Activated CD4-positive, alpha-beta T cell treated with anti-CD3 and anti-CD28 coated beads, Interleukin-2, amount 10 ng/mL, durations not matched to agents 7 days and 5 days (primary cell): ENCODE results near the gene TRIM33. TPM values are rescaled to one million over a fixed set of nuclear protein-coding genes. Genes with fewer than 3 reads are reported as not detected.
A peak's percentile ranks its signal among the peaks of the same experiment; 100 is the strongest.

Source experiments
- CTCF ChIA-PET: fragments of 350-600 bp; sonication (Branson Sonifier 250); formaldehyde crosslinking; loops from one replicate; lab custom pipeline; 2021; ENCODE audit warnings: antibody characterized with exemption; lab: Charles Lee
- POLR2A ChIA-PET: fragments of 350-600 bp; sonication (Branson Sonifier 250); formaldehyde crosslinking; loops from one replicate; lab custom pipeline; 2021; ENCODE audit warnings: antibody characterized with exemption; lab: Charles Lee
- DNase-seq: peaks from one replicate; pipeline ENCODE4 v3.0.0-alpha.2; 2020
- H3K27ac Mint-ChIP-seq: one replicate; pipeline ENCODE4 v1.8.0; 2021; ENCODE audit warnings: mild to moderate bottlenecking, moderate library complexity, mixed read lengths
- H3K27me3 Mint-ChIP-seq: one replicate; pipeline ENCODE4 v1.8.0; 2021; ENCODE audit warnings: mixed read lengths
- H3K36me3 Mint-ChIP-seq: one replicate; pipeline ENCODE4 v1.8.0; 2021; ENCODE audit warnings: low read depth, mixed read lengths
- H3K4me1 Mint-ChIP-seq: one replicate; pipeline ENCODE4 v1.8.0; 2021; ENCODE audit warnings: mixed read lengths
- H3K4me3 Mint-ChIP-seq: one replicate; pipeline ENCODE4 v1.8.0; 2021; ENCODE audit warnings: mild to moderate bottlenecking, moderate library complexity, mixed read lengths
- H3K9me3 Mint-ChIP-seq: one replicate; pipeline ENCODE4 v1.8.0; 2021; ENCODE audit warnings: mixed read lengths
- total RNA-seq, 2 experiments: library from RNA; stranded (reverse); gene quantifications; one replicate each; pipeline ENCODE4 v1.2.3, GENCODE V29; 2021

TRIM33 gene
- total RNA-seq: 10 to 100 TPM; 42.7 to 48.1 TPM

GRCh38 chr1:114511032-114511785 lies at the start of gene TRIM33:
TSS of gene TRIM33 (minus strand) at chr1:114511203. CDS start at chr1:114511076, 127 bp downstream.
- ChIA-PET CTCF (interaction anchor here (0.6 to 2.3 kb wide), 6 partner anchors 10 to 168 kb away, joined by 3 to 6 read pairs (median 3); no protein-coding TSS in a partner anchor), POLR2A (interaction anchor here (0.7 kb wide), 1 partner anchor 12 kb away, joined by 7 read pairs; no protein-coding TSS in a partner anchor)
- Mint-ChIP-seq H3K36me3 (peaks cover 28% of the 10 kb centered on the region), H3K27me3 (no peaks in the 10 kb centered on the region), H3K4me3 (peak within 1 kb of the TSS; percentile 97), H3K4me1 (peaks cover 45% of the 10 kb centered on the region), H3K27ac (peak within 1 kb of the TSS; percentile 99), H3K9me3 (no peaks in the 10 kb centered on the region)
- peak; percentile 90 for DNase-seq

DNA sequence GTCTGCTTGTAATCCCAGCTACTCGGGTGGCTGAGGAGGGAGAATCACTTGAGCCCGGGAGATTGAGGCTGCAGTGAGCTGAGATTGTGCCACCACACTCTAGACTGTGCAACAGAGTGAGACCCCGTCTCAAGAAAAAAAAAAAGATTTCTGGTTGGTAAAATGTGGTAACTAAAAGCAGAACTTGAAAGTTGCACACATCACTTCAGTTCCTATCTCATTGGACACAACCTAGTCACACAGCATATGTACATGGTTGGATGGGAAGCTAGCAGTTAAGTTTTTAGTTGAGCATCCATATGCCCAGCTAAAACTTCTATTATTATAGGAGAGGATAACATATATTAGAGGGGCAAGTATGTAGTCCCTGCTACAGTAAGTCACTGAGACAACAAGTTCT lies 48.4 kb upstream of the TRIM33 start:
- peaks cover 10% of the 10 kb centered on the region for H3K36me3 Mint-ChIP-seq
- DNase-seq: no peak

DNA sequence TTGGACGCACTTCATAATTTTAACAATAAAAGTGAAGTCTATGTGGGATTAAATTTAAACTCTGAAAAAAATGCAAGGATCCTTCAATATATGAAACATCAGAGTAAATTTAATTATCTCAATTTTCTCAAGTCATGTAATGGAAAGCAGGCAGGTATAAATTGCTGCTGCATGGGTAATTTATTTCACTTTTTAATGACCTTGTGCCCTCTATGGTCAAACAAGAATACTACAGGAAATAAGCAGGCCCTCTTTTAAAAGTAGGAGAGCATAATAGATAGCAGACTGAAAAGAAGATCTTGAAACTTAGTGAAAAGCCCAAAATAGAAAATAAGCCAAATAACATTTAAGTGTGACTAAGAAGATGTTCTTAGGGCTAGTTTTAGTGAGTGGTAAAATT lies 47.5 kb upstream of the TRIM33 start:
- H3K4me1 Mint-ChIP-seq: no peaks in the 10 kb centered on the region
- no peaks in the 10 kb centered on the region for H3K9me3 Mint-ChIP-seq
- no peak overlapping the region for H3K4me3 Mint-ChIP-seq
- POLR2A ChIA-PET: no interaction called here
- CTCF ChIA-PET: interaction anchor here (0.7 to 1.2 kb wide), 4 partner anchors 25 to 217 kb away, joined by 3 to 4 read pairs (median 3); partner anchors contain the start of gene TRIM33
- no peaks in the 10 kb centered on the region for H3K27me3 Mint-ChIP-seq
- DNase-seq: no peak
- H3K27ac Mint-ChIP-seq: no peak overlapping the region
- H3K36me3 Mint-ChIP-seq: peaks cover 7% of the 10 kb centered on the region

More for the DNA sequence above, 48.4 kb upstream of the TRIM33 start:
- H3K27me3 Mint-ChIP-seq: no peaks in the 10 kb centered on the region
- no peak overlapping the region for H3K27ac Mint-ChIP-seq
- ChIA-PET POLR2A (no interaction called here), CTCF (interaction anchor here (0.7 to 1.2 kb wide), 5 partner anchors 25 to 787 kb away, joined by 3 to 4 read pairs (median 3); partner anchors contain the start of gene TRIM33)
- H3K9me3 Mint-ChIP-seq: no peaks in the 10 kb centered on the region
- no peak overlapping the region for H3K4me3 Mint-ChIP-seq
- no peaks in the 10 kb centered on the region for H3K4me1 Mint-ChIP-seq

DNA sequence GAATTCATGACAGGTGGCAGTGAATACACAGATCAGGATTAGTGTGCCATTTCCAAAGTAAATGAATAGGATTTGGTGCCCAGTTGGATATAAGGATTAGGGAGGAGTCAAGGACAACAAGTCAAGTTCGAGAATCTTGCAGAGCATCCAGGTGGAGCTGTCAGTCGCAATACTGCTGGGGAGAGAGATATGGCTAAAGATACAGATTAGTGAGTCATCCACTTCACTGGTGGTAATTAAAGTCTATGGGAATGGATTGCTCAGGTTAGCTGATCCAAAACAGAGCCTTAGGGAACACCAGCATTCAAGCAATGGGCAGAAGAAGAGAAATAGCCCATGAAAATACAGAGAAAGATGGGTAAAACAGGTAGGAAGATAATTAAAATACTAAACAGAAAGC lies 43.6 kb upstream of the TRIM33 start:
- no peak overlapping the region for H3K27ac Mint-ChIP-seq
- DNase-seq: no peak
- H3K4me3 Mint-ChIP-seq: no peak overlapping the region
- POLR2A ChIA-PET: interaction anchor here (0.7 kb wide), 1 partner anchor 20 kb away, joined by 3 read pairs; no protein-coding TSS in a partner anchor
- peaks cover 2% of the 10 kb centered on the region for H3K27me3 Mint-ChIP-seq
- CTCF ChIA-PET: interaction anchor here (0.6 to 1.1 kb wide), 3 partner anchors 11 to 19 kb away, joined by 3 read pairs; no protein-coding TSS in a partner anchor
- no peaks in the 10 kb centered on the region for H3K9me3 Mint-ChIP-seq
- H3K36me3 Mint-ChIP-seq: no peaks in the 10 kb centered on the region
- H3K4me1 Mint-ChIP-seq: no peaks in the 10 kb centered on the region

- Mint-ChIP-seq H3K36me3 (no peaks in the 10 kb centered on the region), H3K4me1 (no peaks in the 10 kb centered on the region), H3K27me3 (peaks cover 2% of the 10 kb centered on the region), H3K4me3 (no peak overlapping the region), H3K27ac (no peak overlapping the region), H3K9me3 (no peaks in the 10 kb centered on the region)
- ChIA-PET POLR2A (no interaction called here), CTCF (no interaction called here)
- DNase-seq: no peak
These were observed 41.2 kb upstream of the TRIM33 start for GRCh38 chr1:114552106-114552639.

- Mint-ChIP-seq H3K4me3 (no peak overlapping the region), H3K36me3 (no peaks in the 10 kb centered on the region), H3K27ac (no peak overlapping the region), H3K4me1 (no peaks in the 10 kb centered on the region), H3K27me3 (peaks cover 2% of the 10 kb centered on the region), H3K9me3 (no peaks in the 10 kb centered on the region)
- CTCF ChIA-PET: no interaction called here
- POLR2A ChIA-PET: no interaction called here
- DNase-seq: no peak
These were observed 40.4 kb upstream of the TRIM33 start for GRCh38 chr1:114551400-114551799.

DNA sequence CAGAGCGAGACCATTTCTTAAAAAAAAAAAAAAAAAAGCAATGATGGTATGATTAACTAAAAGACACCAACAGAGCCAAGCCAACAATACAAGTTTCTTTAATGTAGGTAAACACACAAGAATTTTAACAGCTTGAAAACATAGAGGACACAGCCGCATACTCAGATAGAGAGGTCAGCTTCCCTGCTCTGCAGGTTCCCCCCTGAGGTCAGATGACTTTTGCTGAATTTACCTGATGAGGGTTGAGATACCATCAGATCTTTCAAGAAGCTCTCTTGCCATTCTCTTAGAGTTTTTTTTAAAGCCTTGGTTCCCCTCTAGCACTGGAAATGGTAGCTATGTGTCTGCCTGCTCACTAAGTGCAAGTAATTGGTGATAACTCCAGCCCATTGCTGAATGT lies 39.3 kb upstream of the TRIM33 start:
- Mint-ChIP-seq H3K4me3 (no peak overlapping the region), H3K36me3 (no peaks in the 10 kb centered on the region), H3K4me1 (no peaks in the 10 kb centered on the region), H3K27ac (no peak overlapping the region), H3K9me3 (no peaks in the 10 kb centered on the region), H3K27me3 (peaks cover 2% of the 10 kb centered on the region)
- DNase-seq: no peak
- ChIA-PET CTCF (interaction anchor here (0.6 to 1.1 kb wide), 3 partner anchors 11 to 448 kb away, joined by 3 read pairs; no protein-coding TSS in a partner anchor), POLR2A (no interaction called here)

DNA sequence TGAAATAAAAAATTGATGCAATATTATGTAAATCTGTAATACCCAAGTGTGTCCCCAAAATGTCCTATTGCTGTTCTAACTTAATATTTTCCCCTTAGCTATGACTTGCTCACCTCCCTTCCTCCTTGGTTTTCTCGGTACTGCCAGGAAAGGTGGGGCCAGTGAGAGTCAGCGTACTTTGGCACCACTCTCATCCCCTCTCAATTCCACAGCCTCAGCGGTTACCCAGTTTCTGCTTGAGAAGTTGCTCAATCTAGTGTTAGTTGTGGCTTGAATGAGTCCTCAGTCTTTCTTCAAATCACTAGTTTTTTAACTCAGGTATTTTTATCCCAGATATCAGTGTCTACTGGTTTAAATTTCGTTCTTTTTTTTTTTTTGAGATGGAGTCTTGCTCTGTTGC lies 38.1 kb upstream of the TRIM33 start:
- Mint-ChIP-seq H3K27me3 (peaks cover 2% of the 10 kb centered on the region), H3K36me3 (no peaks in the 10 kb centered on the region), H3K9me3 (no peaks in the 10 kb centered on the region), H3K4me3 (no peak overlapping the region), H3K4me1 (no peaks in the 10 kb centered on the region), H3K27ac (no peak overlapping the region)
- CTCF ChIA-PET: interaction anchor here (0.6 to 1.1 kb wide), 2 partner anchors 12 to 69 kb away, joined by 3 read pairs; no protein-coding TSS in a partner anchor
- DNase-seq: no peak
- POLR2A ChIA-PET: no interaction called here

GRCh38 chr1:114547076-114547475 lies 36.1 kb upstream of the TRIM33 start:
- H3K4me3 Mint-ChIP-seq: no peak overlapping the region
- no peaks in the 10 kb centered on the region for H3K36me3 Mint-ChIP-seq
- H3K4me1 Mint-ChIP-seq: no peaks in the 10 kb centered on the region
- no peak for DNase-seq
- CTCF ChIA-PET: interaction anchor here (0.6 kb wide), 1 partner anchor 24 kb away, joined by 6 read pairs; no protein-coding TSS in a partner anchor
- POLR2A ChIA-PET: no interaction called here
- H3K27me3 Mint-ChIP-seq: peaks cover 2% of the 10 kb centered on the region
- H3K9me3 Mint-ChIP-seq: no peaks in the 10 kb centered on the region
- H3K27ac Mint-ChIP-seq: no peak overlapping the region

DNA sequence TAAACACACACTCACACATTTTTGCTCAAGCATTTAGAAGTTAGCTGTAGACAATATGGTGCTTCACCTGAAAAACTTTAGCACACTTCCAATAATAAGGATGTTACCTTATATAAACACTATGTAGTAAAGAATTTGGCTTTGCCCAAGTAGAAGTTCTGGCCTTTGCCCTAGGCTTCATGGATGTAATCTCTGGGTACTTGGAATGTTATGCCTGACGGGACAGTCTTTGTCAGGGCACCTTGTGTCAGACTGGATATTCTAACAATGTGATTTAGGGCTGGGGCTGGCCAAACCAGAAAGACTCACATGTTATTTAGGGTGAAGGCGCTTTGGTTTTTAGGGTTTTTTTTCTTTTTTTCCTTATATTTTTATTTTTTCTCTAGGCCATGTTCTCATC lies 34.8 kb upstream of the TRIM33 start:
- H3K36me3 Mint-ChIP-seq: no peaks in the 10 kb centered on the region
- no peaks in the 10 kb centered on the region for H3K9me3 Mint-ChIP-seq
- H3K4me1 Mint-ChIP-seq: no peaks in the 10 kb centered on the region
- no peak overlapping the region for H3K27ac Mint-ChIP-seq
- ChIA-PET POLR2A (no interaction called here), CTCF (no interaction called here)
- DNase-seq: no peak
- no peak overlapping the region for H3K4me3 Mint-ChIP-seq
- H3K27me3 Mint-ChIP-seq: peaks cover 1% of the 10 kb centered on the region

GRCh38 chr1:114545315-114545714 lies 34.3 kb upstream of the TRIM33 start:
- peaks cover 1% of the 10 kb centered on the region for H3K27me3 Mint-ChIP-seq
- no peak for DNase-seq
- H3K36me3 Mint-ChIP-seq: no peaks in the 10 kb centered on the region
- CTCF ChIA-PET: interaction anchor here (0.6 kb wide), 1 partner anchor 16 kb away, joined by 3 read pairs; no protein-coding TSS in a partner anchor
- no peaks in the 10 kb centered on the region for H3K9me3 Mint-ChIP-seq
- no peak overlapping the region for H3K4me3 Mint-ChIP-seq
- no peaks in the 10 kb centered on the region for H3K4me1 Mint-ChIP-seq
- POLR2A ChIA-PET: no interaction called here
- no peak overlapping the region for H3K27ac Mint-ChIP-seq

- H3K9me3 Mint-ChIP-seq: no peaks in the 10 kb centered on the region
- no peak for DNase-seq
- POLR2A ChIA-PET: no interaction called here
- peaks cover 1% of the 10 kb centered on the region for H3K27me3 Mint-ChIP-seq
- H3K36me3 Mint-ChIP-seq: no peaks in the 10 kb centered on the region
- no peak overlapping the region for H3K27ac Mint-ChIP-seq
- no peak overlapping the region for H3K4me3 Mint-ChIP-seq
- CTCF ChIA-PET: no interaction called here
- no peaks in the 10 kb centered on the region for H3K4me1 Mint-ChIP-seq
These were observed 29.8 kb upstream of the TRIM33 start for GRCh38 chr1:114540821-114541220.

DNA sequence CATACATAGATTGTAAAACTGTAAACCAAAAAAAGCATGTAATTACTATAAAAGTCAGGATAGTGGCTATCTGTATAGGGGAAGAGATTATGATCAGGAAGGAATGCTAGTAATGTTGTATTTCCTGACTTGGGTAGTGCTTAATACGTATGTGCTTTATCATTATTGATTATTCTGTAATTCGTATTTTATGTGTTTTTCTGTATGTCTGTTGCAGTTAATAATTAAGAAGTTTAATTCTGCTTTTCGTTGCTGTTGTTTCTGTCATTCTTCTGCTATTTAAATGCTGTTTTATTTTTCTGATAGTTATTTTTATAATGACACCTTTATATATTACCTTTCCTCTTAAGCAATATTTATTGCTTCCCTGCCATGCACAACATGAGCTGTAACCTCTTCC lies 29.3 kb upstream of the TRIM33 start:
- CTCF ChIA-PET: interaction anchor here (1.0 kb wide), 1 partner anchor 15 kb away, joined by 3 read pairs; no protein-coding TSS in a partner anchor
- DNase-seq: no peak
- Mint-ChIP-seq H3K4me3 (no peak overlapping the region), H3K27me3 (peaks cover 1% of the 10 kb centered on the region), H3K4me1 (no peaks in the 10 kb centered on the region), H3K36me3 (no peaks in the 10 kb centered on the region), H3K9me3 (no peaks in the 10 kb centered on the region), H3K27ac (no peak overlapping the region)
- POLR2A ChIA-PET: no interaction called here
